UCSD-AML1 (cell line): ENCODE results near the gene CAPN12.
"Not testable (repeated sequence)": the region's sequence is repeated elsewhere in the genome, so short reads cannot be mapped to it uniquely, and the experiment has no call there.

ENCODE experiments used
- DNase-seq: peaks from one replicate; lab custom pipeline; 2025; ENCODE audit not compliant: unreplicated experiment; lab: John Stamatoyannopoulos, UW

The CAPN12 gene

DNA sequence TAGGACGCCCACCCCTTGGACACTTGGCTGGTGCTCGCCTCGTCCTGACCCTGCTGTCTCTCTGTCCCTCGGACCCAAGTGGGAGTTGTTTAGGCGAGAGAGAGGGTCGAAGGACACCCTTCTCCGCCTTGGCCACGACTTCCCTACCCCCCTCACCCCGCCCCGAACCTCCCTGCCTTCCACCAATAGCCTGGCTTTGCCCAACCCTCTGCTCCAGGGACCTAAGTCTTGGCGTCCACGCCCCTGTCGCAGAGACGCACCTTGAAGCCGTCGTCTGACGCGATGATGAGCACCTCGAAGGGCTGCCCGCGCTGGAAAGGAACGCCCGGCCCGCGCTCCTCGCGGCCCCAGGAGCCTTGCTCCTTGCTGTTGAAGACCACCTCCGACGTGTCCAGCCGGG is 27.3 kb upstream of the CAPN12 start:
- DNase-seq, result not testable (repeated sequence)

DNA sequence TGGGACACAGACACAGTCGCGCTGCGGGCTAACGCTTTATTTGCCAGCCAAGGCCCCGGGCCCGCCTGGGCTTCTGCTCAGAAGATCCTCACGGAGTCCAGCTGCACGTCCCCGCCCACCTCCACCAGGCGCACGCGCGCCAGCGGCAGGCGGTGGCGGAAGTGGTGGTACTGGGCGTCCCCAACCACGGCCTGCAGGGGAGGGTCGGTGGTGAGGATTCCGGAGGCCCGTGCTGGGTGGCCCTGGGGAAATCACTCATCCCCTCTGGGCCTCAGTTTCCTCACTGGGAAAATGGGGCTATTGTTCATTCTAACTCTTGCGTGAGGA is 26.6 kb upstream of the CAPN12 start:
- DNase-seq, result not testable (repeated sequence)

- not testable (repeated sequence) for DNase-seq
Observed at GRCh38 chr19:38770228-38770948, 26.1 kb upstream of the CAPN12 start.

DNA sequence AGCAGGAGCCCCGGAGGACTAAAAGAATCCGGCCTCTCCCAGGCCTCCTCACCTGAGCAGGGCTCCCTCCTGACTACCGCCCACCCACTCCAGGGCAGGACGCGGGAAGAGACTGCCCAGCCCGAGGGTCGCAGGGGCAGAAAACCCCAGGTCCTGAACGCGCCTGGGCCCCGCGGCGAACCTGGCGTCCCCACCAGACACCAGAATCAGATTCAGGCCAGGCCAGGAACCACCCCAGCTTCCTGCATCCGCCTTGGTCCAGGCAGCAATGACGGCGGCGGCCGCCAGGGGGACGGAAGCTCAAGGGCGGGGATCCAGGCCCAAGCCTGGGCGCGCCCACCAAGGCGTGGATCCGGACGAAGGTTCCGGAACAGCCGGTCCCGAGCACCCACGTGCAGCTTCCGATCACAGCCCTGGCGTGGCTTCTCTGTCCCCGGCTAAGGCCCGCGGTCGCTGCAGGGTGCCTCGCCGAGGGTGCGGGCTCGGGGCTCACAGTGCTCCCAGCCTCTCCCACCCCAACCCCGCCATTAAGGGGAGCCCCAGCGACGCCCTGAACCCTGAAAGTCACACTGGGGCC is 25.4 kb upstream of the CAPN12 start:
- DNase-seq, result no peak

DNA sequence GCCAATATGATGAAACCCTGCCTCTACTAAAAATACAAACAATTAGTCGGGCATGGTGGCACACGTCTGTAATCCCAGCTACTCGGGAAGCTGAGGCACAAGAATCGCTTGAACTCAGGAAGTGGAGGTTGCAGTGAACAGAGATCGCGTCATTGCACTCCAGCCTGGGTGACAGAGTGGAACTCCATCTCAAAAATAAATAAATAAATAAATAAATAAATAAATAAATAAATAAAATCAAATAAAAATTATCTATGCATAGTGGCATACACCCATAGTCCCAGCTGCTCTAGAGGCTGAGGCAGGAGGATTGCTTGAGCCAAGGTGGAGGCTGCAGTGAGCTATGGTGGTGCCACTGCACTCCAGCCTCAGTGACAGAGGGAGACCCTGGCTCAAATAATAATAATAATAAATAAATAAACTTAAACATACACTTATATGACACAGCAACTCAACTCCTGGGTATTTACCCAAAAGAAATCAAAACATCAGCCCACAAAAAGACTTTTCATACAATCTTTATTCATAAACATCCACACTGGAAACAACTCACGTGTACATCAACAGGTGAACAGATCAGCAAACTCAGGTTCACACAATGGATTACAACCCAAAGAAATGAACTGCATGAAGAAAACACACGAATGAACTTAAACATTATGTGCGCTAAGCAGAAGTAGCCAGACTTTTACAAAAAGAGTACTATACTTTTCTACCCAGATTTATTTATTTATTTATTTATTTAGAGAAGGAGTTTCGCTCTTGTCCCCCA is 22.2 kb upstream of the CAPN12 start:
- no peak for DNase-seq

DNA sequence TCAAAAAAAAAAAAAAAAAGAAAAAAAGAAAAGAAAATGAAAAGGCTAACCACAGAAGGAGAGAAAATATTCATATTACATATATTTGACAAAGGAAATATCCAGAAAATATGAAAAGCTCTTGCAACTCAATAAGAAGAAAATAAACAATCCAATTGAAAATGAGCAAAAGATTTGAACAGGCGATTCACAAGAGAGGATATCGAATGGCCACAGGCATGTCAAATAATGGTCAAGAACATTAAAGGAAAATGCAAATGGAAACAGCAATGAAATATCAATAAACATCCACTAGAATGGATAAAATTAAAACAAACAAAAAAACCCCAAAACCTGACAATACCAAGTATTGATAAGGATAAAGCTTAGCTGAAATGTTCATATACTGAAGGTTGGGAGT is 20.9 kb upstream of the CAPN12 start:
- DNase-seq, result no peak

DNA sequence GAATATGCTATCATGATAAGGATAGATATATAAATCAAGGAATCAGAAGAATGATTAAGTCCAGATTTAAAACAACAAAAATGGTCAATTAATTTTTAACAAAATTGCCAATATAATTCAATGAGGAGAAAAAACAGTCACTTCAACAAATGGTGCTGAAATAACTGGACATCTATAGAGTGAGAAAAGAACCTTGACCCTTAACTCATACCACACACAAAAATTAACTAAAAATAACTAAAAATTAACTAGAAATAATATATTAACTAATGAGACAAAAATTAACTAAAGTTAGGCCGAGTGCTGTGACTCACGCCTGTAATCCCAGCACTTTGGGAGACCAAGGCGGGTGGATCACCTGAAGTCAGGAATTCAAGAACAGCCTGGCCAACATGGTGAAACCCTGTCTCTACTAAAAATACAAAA is 19.5 kb upstream of the CAPN12 start:
- DNase-seq, result no peak

- not testable (repeated sequence) for DNase-seq
Observed at GRCh38 chr19:38761884-38762389, 17.7 kb upstream of the CAPN12 start.

DNA sequence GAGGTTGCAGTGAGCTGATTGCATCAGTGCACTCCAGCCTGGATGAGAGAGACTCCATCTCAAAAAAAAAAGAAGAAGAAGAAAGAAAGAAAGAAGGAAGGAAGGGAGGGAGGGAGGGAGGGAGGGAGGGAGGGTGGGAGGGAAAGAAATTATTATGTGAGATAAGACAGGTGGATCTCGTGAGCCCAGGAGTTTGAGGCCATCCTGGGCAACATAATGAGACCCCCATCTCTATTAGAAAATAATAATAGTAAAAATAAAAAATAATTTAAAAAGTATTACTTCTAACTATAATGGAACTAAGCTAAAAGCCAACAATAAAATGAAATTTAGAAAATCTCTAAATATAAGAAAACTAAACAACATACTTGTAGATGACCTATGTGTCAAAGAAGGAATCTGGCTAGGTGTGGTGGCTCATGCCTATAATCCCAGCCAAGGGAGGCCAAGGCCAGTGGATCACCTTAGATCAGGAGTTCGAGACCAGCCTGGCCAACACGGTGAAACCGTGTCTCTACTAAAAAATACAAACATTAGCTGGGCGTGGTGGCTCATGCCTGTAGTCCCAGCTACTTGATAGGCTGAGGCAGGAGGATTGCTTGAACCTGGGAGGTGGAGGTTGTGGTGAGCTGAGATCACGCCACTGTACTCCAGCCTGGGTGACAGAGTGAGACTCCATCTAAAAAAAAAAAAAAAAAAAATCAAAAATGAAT is 16.7 kb upstream of the CAPN12 start:
- DNase-seq, result not testable (repeated sequence)

DNA sequence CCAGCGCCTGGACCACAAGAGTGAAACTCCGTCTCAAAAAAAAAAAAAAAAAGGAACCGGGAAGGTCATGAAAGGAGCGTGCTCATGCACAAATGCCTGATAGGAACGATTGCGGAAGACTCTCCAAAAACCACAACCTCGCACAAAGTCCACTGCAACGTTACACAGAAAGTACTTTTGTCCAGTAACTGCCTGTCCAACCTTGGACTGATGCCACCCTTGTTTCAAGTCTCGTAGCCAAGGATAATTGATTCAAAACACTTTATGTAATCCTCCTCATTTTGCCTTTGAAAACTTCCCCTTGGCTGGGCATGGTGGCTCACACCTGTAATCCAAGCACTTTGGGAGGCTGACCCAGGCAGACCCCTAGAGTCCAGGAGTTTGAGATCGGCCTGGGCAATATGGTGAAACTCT is 15.3 kb upstream of the CAPN12 start:
- DNase-seq, result no peak

DNA sequence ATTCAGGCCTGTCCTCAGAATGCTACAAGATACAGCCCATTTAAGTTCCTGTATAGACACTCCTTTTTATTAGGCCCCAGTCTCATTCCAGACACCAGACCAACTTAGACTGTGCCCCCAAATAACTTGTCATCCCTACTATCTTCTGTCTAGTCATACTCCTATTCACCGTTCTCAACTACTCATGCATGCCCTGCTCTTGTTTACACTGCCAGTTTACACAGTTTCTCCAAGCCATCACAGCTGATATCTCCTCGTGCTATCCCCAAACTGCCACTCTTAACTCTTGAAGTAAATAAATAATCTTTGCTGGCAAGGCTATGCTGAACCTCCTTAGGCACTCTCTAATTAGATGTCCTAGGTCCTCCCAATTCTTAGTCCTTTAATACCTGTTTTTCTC is 9.9 kb upstream of the CAPN12 start:
- not testable (repeated sequence) for DNase-seq

DNA sequence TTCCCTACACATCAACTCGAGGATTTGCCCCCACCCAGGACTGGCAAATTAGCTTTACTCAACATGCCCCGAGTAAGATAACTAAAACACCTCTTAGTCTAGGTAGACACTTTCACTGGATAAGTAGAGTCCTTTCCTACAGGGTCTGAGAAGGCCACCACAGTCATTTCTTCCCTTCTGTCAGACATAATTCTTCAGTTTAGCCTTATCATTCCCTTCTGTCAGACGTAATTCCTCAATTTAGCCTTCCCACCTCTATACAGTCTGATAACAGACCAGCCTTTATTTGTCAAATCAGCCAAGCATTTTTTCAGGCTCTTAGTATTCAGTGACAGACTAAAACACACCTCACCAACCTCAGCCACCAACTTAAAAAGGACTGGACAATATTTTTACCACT is 9.5 kb upstream of the CAPN12 start:
- not testable (repeated sequence) for DNase-seq

DNA sequence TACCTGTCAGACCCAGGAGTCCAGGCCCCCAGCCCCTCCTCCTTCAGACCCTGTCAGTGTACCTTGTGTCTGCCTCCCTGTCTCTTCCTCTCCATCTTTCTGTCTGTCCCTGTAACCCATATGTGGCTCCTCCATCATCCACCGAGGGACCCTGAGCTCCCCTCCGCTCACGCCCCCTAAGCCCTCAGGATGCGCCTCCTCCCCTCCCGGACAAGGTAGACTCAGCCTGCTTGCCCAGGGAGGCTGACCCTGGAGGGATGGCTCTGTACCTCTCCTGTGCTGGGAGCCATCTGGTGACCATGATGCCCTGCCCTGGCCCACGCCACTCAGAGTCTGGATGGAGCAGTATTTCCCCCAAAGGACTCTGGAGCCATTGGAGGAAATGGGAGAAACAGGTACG is 1.0 kb upstream of the CAPN12 start:
- no peak for DNase-seq

DNA sequence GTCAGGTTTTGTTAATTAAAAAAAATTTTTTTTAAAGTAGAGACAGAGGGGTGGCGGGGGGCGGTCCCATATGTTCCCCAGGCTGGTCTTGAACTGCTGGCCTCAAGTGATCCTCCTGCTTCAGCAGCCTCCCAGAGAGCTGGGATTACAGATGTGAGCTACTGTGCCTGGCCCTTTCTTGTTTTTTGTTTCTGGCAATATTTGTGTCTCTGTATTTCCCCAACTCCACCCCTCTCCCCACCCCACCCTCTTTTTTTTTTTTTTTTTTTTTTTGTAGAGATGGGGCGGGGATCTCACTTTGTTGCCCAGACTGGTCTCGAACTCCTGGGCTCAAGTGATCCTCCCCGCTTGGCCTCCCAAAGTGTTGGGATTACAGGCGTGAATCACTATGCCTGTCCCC is 600 bp upstream of the CAPN12 start:
- no peak for DNase-seq

DNA sequence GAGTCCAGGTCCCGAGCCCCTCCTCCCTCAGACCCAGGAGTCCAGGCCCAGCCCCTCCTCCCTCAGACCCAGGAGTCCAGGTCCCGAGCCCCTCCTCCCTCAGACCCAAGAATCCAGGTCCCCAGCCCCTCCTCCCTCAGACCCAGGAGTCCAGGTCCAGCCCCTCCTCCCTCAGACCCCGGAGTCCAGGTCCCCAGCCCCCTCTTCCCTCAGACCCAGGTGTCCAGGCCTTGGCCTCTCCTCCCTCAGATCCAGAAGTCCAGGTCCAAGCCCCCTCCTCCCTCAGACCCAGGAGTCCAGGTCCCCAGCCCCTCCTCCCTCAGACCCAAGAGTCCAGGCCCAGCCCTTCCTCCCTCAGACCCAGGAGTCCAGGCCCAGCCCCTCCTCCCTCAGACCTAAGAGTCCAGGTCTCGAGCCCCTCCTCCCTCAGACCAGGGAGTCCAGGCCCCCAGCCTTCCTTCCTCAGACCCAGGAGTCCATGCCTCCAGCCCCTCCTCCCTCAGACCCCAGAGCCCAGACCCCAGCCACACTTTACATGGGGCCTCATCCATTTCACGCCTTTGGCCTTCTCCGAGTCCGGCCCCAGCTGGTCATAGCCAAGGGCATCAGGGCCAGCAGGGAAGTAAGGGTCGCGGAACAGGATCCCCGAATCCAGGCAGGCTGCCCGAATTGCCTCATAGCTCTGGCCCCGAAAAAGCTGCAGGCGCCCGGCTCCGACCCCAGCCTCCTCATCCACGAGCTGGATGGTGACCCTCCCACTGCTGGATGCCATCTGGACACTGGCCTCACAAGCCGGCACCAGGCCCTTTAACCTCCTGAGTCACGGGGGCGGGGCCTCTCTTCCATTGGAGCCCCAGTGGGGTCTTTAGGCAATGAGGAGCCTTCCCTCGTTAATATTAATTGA is 628 bp downstream of the CAPN12 start:
- no peak for DNase-seq

DNA sequence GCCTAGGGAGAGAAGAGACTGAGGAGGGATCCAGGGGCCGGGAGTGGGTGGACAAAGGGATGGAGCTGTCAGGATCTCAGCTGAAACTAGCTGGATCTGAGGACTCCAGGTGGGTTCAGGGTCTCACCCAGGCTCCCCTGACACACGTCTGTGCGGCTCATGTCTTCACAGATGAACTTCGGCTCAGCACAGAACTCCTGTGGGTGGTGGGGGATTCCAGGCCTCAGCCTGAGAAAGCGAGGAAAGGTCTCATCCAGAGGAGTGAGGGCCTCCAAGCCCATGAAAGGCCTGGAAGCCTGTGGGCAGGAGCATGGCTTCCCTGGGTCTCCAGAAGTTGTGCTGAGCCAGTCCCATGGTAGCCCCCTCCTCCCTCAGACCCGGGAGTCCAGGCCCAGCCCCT is 1.4 kb downstream of the CAPN12 start:
- no peak for DNase-seq

- DNase-seq, result no peak
Observed at GRCh38 chr19:38742296-38742695, 2.0 kb downstream of the CAPN12 start.

GRCh38 chr19:38741670-38742069 is 2.6 kb downstream of the CAPN12 start:
- no peak for DNase-seq

- DNase-seq, result no peak
Observed at GRCh38 chr19:38740932-38741331, 3.3 kb downstream of the CAPN12 start.

GRCh38 chr19:38740257-38740592 is 4.0 kb downstream of the CAPN12 start:
- DNase-seq, result no peak
